HG03025 (cell line): ENCODE results near the gene PIP4K2C.

ENCODE experiments used
- ATAC-seq: cut with Tn5 transposase; IDR thresholded peaks from one replicate; pipeline ENCODE4 v1.9.1; 2021; ENCODE audit warnings: mild to moderate bottlenecking, moderate library complexity; ENCODE audit not compliant: unreplicated experiment, low FRiP score

The PIP4K2C gene

DNA sequence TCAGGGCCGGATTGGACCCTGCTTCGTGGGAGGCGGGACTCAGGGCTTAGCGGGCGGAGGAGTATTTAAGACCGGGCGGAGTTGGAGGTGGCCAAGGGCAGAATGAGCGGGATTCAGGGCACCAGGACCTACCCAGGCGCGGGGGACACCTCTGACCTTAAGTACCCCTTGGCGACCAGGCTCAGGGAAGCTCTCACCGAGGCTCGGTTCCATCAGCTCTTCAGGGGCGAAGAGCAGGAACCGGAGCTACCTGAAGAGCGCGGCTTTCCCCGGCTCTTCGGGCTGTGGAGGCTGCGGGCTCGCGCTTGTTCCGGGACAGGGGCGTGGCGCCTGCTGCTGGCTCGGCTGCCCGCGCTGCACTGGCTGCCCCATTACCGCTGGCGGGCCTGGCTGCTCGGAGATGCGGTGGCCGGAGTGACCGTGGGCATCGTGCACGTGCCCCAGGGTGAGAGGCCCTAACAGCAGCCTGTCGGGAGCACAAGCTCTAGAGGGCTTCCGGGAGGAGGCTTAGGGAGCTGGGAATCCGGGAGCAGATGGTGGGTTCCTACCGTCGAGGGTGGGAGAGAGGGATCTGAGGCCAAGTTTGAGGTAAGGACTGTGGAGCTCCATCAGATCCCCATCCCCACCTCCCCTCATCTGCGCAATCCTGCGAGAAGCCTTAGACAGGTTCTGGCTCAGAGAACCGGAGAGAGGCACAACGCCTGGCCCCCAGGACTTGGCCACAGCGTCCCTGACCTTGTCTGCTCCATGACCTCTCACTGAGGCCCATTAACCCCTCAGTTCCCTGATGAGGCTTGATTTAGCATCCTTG, 28.6 kb downstream of the PIP4K2C start:
- ATAC-seq, result no peak

DNA sequence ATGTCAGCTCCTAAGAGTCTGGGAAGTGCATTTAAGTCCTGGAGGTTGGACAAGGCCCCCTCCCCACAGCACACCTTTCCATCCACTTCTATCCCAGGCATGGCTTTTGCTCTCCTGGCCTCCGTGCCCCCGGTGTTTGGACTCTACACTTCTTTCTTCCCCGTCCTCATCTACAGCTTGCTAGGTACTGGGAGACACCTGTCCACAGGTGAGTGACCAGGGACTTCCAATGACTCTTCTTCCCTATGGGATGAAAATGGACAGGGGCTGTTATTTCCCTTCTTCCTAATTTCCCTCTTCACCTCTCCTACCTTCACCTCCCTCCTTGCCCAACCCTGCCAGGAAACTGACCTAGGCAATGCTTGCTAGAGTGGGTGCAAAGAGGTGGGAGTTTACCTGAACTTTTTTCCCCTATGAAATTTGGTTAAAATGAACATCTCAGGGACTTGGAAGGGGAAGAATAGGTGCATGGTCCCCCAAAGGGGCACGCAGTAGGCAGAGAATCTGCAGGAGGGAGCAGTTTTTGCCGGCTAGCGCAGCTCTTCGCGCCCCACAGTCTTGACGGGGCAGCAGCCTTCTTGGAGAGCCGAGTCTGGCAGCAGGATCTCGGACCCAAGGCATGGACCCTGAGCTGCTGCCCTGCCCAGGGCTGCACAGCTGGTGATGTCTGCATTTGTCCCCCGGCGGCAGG, 29.4 kb downstream of the PIP4K2C start:
- ATAC-seq, result no peak

DNA sequence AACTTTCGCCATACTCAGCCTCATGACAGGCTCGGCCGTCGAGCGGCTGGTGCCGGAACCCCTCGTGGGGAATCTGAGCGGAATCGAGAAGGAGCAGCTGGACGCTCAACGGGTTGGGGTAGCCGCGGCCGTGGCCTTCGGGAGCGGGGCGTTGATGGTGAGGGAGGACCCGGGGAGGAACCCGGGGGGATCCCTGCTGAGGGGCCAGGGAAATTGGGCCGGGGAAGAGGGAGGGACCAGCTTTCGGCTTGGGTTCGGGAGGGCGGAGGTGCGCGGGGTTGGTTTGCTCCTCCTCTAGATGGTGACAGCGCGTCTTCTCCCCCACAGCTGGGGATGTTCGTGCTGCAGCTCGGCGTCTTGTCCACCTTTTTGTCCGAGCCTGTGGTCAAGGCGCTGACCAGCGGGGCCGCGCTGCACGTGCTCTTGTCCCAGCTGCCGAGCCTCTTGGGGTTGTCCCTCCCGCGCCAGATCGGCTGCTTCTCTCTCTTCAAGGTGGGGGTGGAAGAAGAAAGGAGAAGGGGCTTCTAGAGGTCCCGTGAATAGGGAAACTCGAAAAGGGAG, 30.0 kb downstream of the PIP4K2C start:
- ATAC-seq, result no peak

GRCh38 chr12:57621497-57622292, 30.7 kb downstream of the PIP4K2C start:
- ATAC-seq, result no peak

GRCh38 chr12:57622293-57623245, 31.6 kb downstream of the PIP4K2C start:
- no peak for ATAC-seq

GRCh38 chr12:57623385-57623784, 32.4 kb downstream of the PIP4K2C start:
- no peak for ATAC-seq

GRCh38 chr12:57623811-57624390, 32.9 kb downstream of the PIP4K2C start:
- ATAC-seq, result no peak

DNA sequence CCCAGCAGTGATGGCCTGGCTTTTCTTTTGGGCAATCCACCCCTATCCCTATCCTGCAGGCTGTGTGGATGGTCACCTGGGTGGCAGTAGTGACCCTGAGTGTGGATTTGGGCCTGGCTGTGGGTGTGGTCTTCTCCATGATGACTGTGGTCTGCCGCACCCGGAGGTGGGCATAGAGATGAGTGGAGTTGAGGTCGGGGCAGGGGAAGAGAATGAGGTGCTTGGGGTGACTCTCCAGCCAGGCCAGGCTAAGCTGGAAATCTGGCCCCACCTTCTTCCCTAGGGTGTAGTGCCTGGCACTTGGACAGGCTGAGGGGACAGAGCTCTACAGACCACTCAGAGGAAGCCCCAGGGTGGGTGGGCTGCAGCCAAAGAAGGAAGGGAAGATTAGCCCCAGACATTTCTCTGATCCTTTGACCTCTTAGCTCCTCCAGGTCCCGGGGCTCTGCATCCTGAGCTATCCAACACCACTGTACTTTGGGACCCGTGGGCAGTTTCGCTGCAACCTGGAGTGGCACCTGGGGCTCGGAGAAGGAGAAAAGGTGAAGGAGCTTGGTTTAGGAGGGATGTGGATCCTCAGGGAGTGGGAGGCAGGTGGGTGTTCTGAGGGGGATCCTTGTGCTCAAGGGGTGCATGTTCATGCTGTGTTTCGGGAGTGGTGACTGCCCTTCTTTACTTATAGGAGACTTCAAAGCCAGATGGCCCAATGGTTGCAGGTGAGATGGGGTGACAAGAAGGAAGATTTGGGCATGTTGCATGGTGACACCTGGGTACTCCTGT, 33.6 kb downstream of the PIP4K2C start:
- no peak for ATAC-seq

DNA sequence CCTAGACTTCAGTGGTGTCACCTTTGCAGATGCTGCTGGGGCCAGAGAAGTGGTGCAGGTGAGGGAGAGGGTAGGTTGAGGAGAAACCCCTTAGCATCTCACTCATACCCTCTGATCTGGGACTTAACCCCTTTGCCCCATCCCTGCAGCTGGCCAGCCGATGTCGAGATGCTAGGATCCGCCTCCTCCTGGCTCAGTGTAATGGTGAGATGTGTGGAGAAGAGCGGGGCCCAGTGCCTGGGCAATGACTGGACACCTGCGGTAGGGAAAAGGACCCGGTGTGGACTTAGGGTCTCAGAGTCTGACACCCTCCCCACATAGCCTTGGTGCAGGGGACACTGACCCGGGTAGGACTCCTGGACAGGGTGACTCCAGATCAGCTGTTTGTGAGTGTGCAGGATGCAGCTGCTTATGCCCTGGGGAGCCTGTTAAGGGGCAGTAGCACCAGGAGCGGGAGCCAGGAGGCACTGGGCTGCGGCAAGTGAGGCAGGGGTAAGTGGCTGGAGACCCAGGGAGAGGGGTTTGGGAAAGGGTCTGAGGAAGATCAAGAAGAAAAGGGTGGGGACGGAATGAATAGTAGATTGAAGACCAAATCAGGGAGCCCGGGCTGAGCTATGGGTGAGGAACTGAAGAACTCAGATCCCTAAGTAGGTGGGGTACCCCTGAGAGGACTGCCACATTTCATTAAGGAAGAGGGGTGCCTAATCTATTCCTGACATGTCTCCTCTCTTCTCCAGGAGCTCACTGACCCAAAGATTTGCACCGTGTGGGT, 34.5 kb downstream of the PIP4K2C start:
- ATAC-seq, result no peak

- ATAC-seq, result no peak
Measured at GRCh38 chr12:57626111-57626920, 35.3 kb downstream of the PIP4K2C start.

DNA sequence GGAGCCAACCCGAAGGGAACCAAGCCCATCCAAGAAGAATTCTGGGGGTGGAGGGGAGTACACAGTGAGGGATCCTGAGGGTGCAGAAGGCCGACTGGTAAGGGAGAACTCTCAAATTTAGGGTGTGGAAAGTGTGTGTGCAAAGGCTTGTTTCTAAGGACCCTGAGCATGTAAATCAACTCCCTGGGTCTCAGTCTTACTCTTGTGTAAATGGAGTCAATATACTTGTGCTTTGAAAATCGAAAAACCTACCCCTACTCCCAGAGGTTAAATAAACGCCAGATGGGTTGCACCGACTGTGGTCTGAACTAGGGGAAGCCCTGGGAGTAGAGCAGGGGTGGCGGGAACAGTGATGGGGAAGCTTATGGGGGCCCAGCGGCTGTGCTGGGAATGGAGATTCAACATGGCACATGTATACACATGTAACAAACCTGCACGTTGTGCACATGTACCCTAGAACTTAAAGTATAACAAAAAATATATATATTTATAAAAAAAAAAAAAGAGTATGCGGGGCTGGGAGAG, 36.0 kb downstream of the PIP4K2C start:
- ATAC-seq, result no peak

- no peak for ATAC-seq
Measured at GRCh38 chr12:57627501-57628279, 36.7 kb downstream of the PIP4K2C start.

DNA sequence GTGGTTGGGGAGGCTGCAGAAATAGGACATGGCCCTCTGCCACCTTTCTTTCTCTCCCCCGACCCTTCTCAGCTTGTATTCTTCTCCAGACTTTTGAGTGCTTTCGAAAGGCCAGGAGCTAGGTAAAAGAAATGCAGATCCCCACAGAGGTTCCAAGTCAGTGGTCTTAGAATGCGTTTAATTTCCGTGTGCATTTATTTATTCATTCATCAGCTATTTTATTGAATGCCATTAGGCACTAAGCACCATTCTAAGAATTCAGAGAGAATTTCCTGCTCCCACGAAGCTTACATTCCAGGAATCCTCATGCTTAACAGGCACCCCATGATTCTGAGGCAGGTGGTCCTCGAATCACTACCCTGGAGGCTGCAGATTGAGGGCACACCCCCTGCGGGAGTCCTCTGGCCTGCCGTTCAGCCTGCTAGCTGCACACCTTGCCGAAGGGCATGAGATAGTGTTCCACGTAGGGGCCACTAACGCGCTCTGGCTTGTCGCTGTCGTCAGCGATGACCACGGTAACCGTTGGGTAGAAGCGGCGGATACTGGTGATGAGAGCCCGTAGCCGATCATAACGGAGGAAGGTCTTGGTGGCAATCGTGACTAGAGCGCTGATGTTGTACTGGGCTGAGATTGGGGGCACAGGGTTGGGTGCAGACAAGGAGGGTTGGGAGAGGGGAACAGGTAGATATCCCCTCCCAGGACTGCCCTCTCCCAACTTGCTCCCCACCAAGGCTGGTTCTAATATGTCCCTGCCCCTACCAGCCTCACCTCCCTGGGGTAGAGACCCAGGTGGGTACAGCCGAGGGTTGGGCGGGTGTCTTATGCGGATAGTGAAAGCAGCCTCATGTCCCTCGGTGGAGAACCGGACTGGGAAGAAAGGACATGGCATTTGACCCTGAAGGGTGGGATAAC, 37.5 kb downstream of the PIP4K2C start:
- no peak for ATAC-seq

DNA sequence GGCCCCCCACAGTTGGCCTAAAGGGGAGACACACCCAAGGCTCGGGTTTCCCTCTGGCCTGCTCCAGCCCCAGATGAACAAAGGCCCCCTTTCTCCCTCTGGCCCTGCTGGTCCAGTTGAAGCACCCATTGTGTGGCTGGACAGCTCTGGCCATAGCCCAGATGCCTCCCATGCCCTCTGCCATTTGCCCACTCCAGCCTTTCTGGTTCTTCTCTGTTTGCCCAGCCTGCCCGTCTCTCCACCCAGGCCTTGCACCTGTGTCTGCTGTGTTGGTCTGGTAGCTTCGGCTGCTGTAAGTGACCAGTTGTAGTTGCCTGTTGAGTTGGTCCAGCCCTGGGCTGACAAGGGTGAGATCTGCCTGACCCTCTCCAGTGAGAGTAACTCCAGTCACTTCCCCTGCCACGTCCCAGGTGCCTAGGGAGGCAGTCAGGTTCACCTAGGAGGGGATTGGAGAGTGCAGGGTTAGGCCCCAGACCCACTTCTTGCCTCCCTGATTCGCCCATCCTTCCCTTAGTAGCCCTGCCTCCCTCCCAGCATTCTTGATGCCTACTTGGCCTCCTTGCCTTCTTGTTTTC, 39.0 kb downstream of the PIP4K2C start:
- no peak for ATAC-seq
